ENCODE results near the gene PPID. TPM values are rescaled to one million over a fixed set of nuclear protein-coding genes. Genes with fewer than 3 reads are reported as not detected.

The PPID gene
- total and polyA plus RNA-seq, 2 of the 13 experiments (the other 11 are each of a cell fraction or from before 2014, with no cell fraction given), result 15.4 to 63.4 TPM

DNA sequence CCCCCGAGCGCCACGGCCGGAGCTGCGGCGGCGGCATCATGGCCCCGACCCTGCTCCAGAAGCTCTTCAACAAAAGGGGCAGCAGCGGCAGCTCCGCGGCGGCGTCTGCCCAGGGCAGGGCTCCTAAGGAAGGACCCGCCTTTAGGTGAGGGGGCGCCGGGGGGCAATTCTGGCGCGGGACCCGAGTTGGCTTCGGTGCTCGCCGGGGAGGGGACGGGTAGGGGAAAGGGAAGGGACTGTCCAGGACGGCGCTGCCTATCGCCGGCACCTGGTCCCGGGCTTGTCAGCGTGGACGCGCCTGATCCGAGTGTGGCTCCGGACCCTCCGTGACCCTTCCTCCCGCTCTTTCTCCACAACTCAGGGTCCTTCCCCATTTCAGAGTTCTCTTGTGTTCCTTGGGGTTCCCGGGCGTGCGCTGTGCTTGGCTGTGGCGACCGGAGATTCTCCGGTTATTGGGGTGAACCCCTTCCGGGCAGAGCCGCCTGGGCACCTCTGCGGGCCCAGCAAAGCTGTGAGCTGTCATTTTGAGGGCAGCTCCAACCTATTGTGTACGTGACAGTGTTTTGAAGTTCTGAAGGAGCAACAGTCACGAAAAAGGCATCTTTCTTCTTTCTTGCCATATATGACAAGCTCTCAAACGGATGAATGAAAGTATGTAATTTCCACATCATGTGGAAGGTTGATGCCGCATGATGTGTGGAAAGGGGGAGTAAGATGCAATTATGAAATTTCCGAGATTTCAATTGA, 46.2 kb upstream of the PPID start (continued):
- TF ChIP-seq RBFOX2 (IDR thresholded peaks at IDR 0.05; ENCODE audit: low read depth, low read length) (peak; percentile 15; the same call in 1 of the 2 replicates), SAFB2 (CRISPR knock-in tag; IDR thresholded peaks at IDR 0.05; ENCODE audit: borderline replicate concordance, low read depth) (0 out of 2 replicates have a peak, but pooled peaks have one; percentile 18)

DNA sequence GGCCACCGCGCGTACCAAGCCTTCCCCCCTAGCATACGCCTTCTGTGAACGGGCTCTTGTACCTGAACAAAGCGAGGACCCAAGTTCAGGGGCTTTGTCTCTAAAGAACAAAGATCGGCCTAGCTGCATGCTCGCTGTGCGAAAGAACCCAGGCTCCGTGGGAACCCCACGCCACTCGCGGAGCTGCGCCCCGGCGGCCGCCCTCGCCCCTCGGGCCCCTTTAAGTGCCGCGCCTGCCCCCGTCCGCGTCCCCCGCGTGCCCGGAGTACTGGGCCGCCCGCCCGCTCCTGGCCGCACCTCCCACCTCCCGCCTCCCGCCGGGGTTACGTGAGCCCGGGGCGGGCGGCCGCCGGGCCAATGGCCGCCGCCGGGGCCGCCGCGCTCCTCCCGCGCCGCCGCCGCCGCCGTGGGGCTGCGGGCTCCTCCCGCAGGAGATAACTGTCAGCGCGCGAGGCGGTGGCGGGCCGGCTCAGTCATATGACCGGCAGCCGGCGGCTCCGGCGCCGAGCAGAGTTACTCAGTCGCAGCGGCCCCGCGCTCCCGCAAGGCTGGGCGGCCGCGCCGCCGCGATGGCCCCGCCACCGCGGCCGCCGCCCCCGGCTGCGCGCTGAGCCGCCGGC, 45.5 kb upstream of the PPID start, which contains the start of gene FNIP2:
TSS of gene FNIP2 (plus strand) at position 472 of the 620 bp plus-strand sequence. CDS start 187 bp downstream, outside the sequence.
- BruUV-seq (replicated peaks), result no TSS peak
- Histone ChIP-seq H3K27me3 (ENCODE audit: control insufficient read depth in 1 of 2, insufficient read depth in 2 of 2, low read length in 2 of 2) (no peaks in the 10 kb centered on the region; a peak in 1 of 5 replicates), H4K20me1 (ENCODE audit: insufficient read depth, low read length) (no peaks in the 10 kb centered on the region; the same call in 1 of the 2 replicates), H3K36me3 (replicated peaks in 1 of 2; ENCODE audit: control insufficient read depth in 1 of 2, insufficient read depth in 2 of 2, low read length in 2 of 2) (no peaks in the 10 kb centered on the region), H3K9ac (ENCODE audit: insufficient read depth, low read depth, low read length) (peak within 1 kb of the TSS; percentile 87), H3K9me3 (ENCODE audit: low read length) (no peaks in the 10 kb centered on the region), H3K4me2 (ENCODE audit: low read depth, low read length) (peak within 1 kb of the TSS; percentile 85), H3K4me3 (replicated peaks in 1 of 3; ENCODE audit: insufficient read depth in 1 of 3, low read depth in 2 of 3, low read length in 3 of 3) (peak within 1 kb of the TSS; percentile 91 to 99 (median 92)), H2AFZ (ENCODE audit: low read length) (peak within 1 kb of the TSS; percentile 31), H3K79me2 (ENCODE audit: insufficient read depth, low read length) (peaks cover 45% of the 10 kb centered on the region), H3K27ac (ENCODE audit: extremely low read length, insufficient read depth, low read length) (peak within 1 kb of the TSS; percentile 92), H3K4me1 (ENCODE audit: insufficient read depth, low read length) (peaks cover 54% of the 10 kb centered on the region)
- FAIRE-seq, result no peak
- DNase-seq (ENCODE audit: low spot score), result peak; percentile 56
- intact Hi-C loops (cut with micrococcal nuclease; ENCODE audit: unreplicated experiment) (loop anchor here (1.0 to 5.0 kb wide), 4 partner anchors 38 to 98 kb away; partner anchors contain the start of gene C4orf46), in situ Hi-C loops (cut with HindIII; ENCODE audit: extremely low pct_ligation_motif_present, low pct_unique_long_range_greater_than_20kb) (no loop called here)
- POLR2A ChIA-PET, result interaction anchor here (0.9 to 2.2 kb wide), 5 partner anchors 14 to 83 kb away, joined by 3 to 6 read pairs (median 3); no protein-coding TSS in a partner anchor
- CTCF ChIA-PET (ENCODE audit: low intra/inter-chr PET ratio, low total read pairs), result no interaction called here
- ATAC-seq, result peak; percentile 96
- WGBS (ENCODE audit: low lambda C conversion rate), result 2% methylated on average over 11 of the region's 88 CpGs
- TF ChIP-seq ZNF772 (CRISPR knock-in tag; IDR thresholded peaks at IDR 0.05), result peak; percentile 69
- TF ChIP-seq CHCHD3 (CRISPR knock-in tag; IDR thresholded peaks at IDR 0.05), result peak; percentile 51; the same call in 1 of the 2 replicates
- TF ChIP-seq ZNF616 (CRISPR knock-in tag; IDR thresholded peaks at IDR 0.05; ENCODE audit: low read depth), result 0 out of 2 replicates have a peak, but pooled peaks have one; percentile 43
- TF ChIP-seq SRSF1 (optimal IDR thresholded peaks at IDR 0.05; ENCODE audit: low read depth, low read length), result no peak
- peak; percentile 31; the same call in 1 of the 2 replicates for TF ChIP-seq CBFB (CRISPR knock-in tag; IDR thresholded peaks at IDR 0.05)
- TF ChIP-seq GFI1 (CRISPR knock-in tag; IDR thresholded peaks at IDR 0.05; ENCODE audit: borderline replicate concordance), result peak; percentile 40; the same call in 1 of the 2 replicates
- no peak for TF ChIP-seq ZNF10 (CRISPR knock-in tag; IDR thresholded peaks at IDR 0.05; ENCODE audit: borderline replicate concordance, low read depth)
- TF ChIP-seq, protein P1, sequence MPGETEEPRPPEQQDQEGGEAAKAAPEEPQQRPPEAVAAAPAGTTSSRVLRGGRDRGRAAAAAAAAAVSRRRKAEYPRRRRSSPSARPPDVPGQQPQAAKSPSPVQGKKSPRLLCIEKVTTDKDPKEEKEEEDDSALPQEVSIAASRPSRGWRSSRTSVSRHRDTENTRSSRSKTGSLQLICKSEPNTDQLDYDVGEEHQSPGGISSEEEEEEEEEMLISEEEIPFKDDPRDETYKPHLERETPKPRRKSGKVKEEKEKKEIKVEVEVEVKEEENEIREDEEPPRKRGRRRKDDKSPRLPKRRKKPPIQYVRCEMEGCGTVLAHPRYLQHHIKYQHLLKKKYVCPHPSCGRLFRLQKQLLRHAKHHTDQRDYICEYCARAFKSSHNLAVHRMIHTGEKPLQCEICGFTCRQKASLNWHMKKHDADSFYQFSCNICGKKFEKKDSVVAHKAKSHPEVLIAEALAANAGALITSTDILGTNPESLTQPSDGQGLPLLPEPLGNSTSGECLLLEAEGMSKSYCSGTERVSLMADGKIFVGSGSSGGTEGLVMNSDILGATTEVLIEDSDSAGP (CRISPR knock-in tag; IDR thresholded peaks at IDR 0.05; ENCODE audit: borderline replicate concordance), result peak; percentile 99
- no peak for TF ChIP-seq HOXD1 (CRISPR knock-in tag; IDR thresholded peaks at IDR 0.05)
- no peak for TF ChIP-seq ZZZ3 (CRISPR knock-in tag; IDR thresholded peaks at IDR 0.05; ENCODE audit: borderline replicate concordance)
- TF ChIP-seq, protein P2, sequence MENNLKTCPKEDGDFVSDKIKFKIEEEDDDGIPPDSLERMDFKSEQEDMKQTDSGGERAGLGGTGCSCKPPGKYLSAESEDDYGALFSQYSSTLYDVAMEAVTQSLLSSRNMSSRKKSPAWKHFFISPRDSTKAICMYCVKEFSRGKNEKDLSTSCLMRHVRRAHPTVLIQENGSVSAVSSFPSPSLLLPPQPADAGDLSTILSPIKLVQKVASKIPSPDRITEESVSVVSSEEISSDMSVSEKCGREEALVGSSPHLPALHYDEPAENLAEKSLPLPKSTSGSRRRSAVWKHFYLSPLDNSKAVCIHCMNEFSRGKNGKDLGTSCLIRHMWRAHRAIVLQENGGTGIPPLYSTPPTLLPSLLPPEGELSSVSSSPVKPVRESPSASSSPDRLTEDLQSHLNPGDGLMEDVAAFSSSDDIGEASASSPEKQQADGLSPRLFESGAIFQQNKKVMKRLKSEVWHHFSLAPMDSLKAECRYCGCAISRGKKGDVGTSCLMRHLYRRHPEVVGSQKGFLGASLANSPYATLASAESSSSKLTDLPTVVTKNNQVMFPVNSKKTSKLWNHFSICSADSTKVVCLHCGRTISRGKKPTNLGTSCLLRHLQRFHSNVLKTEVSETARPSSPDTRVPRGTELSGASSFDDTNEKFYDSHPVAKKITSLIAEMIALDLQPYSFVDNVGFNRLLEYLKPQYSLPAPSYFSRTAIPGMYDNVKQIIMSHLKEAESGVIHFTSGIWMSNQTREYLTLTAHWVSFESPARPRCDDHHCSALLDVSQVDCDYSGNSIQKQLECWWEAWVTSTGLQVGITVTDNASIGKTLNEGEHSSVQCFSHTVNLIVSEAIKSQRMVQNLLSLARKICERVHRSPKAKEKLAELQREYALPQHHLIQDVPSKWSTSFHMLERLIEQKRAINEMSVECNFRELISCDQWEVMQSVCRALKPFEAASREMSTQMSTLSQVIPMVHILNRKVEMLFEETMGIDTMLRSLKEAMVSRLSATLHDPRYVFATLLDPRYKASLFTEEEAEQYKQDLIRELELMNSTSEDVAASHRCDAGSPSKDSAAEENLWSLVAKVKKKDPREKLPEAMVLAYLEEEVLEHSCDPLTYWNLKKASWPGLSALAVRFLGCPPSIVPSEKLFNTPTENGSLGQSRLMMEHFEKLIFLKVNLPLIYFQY (CRISPR knock-in tag; IDR thresholded peaks at IDR 0.05; ENCODE audit: borderline replicate concordance), result peak; percentile 69; the same call in 1 of the 2 replicates
- no peak for TF ChIP-seq CHD4 (IDR thresholded peaks at IDR 0.05; ENCODE audit: borderline replicate concordance, low read length)
- no peak for TF ChIP-seq CHD2 (IDR thresholded peaks at IDR 0.05; ENCODE audit: low read depth, low read length)
- TF ChIP-seq TARDBP (CRISPR knock-in tag; IDR thresholded peaks at IDR 0.05), result 0 out of 2 replicates have a peak, but pooled peaks have one; percentile 16

Data from HepG2 (cell line).